ENCODE measurements around the gene ELK3.

GRCh38 chr12:96234591-96235483 lies 40.7 kb downstream of the ELK3 start:
- TF ChIP-seq ZC3H10 (CRISPR knock-in tag; IDR thresholded peaks at IDR 0.05): no peak
- TF ChIP-seq ZFP3 (CRISPR knock-in tag; IDR thresholded peaks at IDR 0.05): no peak
- TF ChIP-seq CREB5 (CRISPR knock-in tag; IDR thresholded peaks at IDR 0.05; ENCODE audit: low read depth): no peak
- no peak for TF ChIP-seq BACH2 (CRISPR knock-in tag; IDR thresholded peaks at IDR 0.05; ENCODE audit: borderline replicate concordance)
